Measurements from ENCODE around the gene MMP23B.
"Not testable (repeated sequence)": the region's sequence is repeated elsewhere in the genome, so short reads cannot be mapped to it uniquely, and the experiment has no call there.

The MMP23B gene

GRCh38 chr1:1631782-1632420 lies at the start of gene MMP23B:
MMP23B (plus strand) TSS chr1:1632173; CDS start chr1:1632219, 46 bp downstream.
- no peak for DNase-seq

GRCh38 chr1:1582585-1583346 lies 49.2 kb upstream of the MMP23B start:
- no peak for DNase-seq

- DNase-seq = no peak
Measured at GRCh38 chr1:1583347-1584010, 48.5 kb upstream of the MMP23B start.

- peak; percentile 54 for DNase-seq
Measured at GRCh38 chr1:1591452-1591851, 40.5 kb upstream of the MMP23B start.

- no peak for DNase-seq
Measured at GRCh38 chr1:1593834-1594601, 38.0 kb upstream of the MMP23B start.

- DNase-seq = no peak
Measured at GRCh38 chr1:1594602-1595260, 37.2 kb upstream of the MMP23B start.

GRCh38 chr1:1595341-1595740 lies 36.6 kb upstream of the MMP23B start:
- not testable (repeated sequence) for DNase-seq

- no peak for DNase-seq
Measured at GRCh38 chr1:1596493-1597274, 35.3 kb upstream of the MMP23B start.

GRCh38 chr1:1597275-1597930 lies 34.6 kb upstream of the MMP23B start:
- DNase-seq = no peak

GRCh38 chr1:1598051-1598719 lies 33.8 kb upstream of the MMP23B start:
- no peak for DNase-seq

GRCh38 chr1:1598720-1599029 lies 33.3 kb upstream of the MMP23B start:
- no peak for DNase-seq

- peak; percentile 63 for DNase-seq
Measured at GRCh38 chr1:1599030-1599934, 32.7 kb upstream of the MMP23B start.

- no peak for DNase-seq
Measured at GRCh38 chr1:1599935-1600860, 31.8 kb upstream of the MMP23B start, which contains the start of gene FNDC10. FNDC10 (minus strand) TSS chr1:1600135; CDS start chr1:1600015, 120 bp downstream.

- no peak for DNase-seq
Measured at GRCh38 chr1:1600861-1601563, 31.0 kb upstream of the MMP23B start.

GRCh38 chr1:1601564-1602303 lies 30.2 kb upstream of the MMP23B start:
- no peak for DNase-seq

GRCh38 chr1:1602304-1602967 lies 29.5 kb upstream of the MMP23B start:
- no peak for DNase-seq

Data from suppressor macrophage treated with lipopolysaccharide for 4 hours (primary cell).